Measurements from ENCODE around the gene SLC9A7. TPM values are rescaled to one million over a fixed set of nuclear protein-coding genes. Genes with fewer than 3 reads are reported as not detected.

The SLC9A7 gene
- total and polyA plus RNA-seq, 2 of the 13 experiments (the other 11 are each of a cell fraction or from before 2014, with no cell fraction given): 5.8 to 7.2 TPM

DNA sequence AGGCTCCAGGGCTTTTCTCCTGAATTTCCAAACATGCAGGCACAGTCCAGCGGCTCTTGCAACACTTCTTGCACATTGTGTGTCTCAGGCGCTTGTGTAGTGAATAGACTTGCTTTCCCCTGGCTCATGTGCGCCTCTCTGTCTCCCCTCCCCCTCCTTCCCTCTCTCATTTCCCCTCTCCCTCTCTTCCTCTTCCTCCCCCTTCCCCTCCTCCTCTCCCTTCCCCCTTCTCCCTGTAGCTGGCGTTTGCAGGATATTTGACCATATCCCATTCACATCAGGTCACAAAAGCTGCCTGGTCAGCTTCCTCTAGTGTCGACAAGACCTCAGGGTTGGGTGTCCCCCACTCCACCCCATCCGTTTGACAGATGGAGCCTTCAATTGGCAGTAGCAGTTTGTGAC lies 182.9 kb downstream of the SLC9A7 start (continued):
- TF ChIP-seq, protein P1, sequence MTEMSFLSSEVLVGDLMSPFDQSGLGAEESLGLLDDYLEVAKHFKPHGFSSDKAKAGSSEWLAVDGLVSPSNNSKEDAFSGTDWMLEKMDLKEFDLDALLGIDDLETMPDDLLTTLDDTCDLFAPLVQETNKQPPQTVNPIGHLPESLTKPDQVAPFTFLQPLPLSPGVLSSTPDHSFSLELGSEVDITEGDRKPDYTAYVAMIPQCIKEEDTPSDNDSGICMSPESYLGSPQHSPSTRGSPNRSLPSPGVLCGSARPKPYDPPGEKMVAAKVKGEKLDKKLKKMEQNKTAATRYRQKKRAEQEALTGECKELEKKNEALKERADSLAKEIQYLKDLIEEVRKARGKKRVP (CRISPR knock-in tag; IDR thresholded peaks at IDR 0.05): no peak
- no peak for TF ChIP-seq ZNF33A (CRISPR knock-in tag; IDR thresholded peaks at IDR 0.05; ENCODE audit: borderline replicate concordance)
- TF ChIP-seq, protein P2, sequence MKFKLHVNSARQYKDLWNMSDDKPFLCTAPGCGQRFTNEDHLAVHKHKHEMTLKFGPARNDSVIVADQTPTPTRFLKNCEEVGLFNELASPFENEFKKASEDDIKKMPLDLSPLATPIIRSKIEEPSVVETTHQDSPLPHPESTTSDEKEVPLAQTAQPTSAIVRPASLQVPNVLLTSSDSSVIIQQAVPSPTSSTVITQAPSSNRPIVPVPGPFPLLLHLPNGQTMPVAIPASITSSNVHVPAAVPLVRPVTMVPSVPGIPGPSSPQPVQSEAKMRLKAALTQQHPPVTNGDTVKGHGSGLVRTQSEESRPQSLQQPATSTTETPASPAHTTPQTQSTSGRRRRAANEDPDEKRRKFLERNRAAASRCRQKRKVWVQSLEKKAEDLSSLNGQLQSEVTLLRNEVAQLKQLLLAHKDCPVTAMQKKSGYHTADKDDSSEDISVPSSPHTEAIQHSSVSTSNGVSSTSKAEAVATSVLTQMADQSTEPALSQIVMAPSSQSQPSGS (CRISPR knock-in tag; IDR thresholded peaks at IDR 0.05): no peak
- TF ChIP-seq MTA1 (CRISPR knock-in tag; IDR thresholded peaks at IDR 0.05; ENCODE audit: borderline replicate concordance): no peak
- no peak for TF ChIP-seq ZFP36 (IDR thresholded peaks at IDR 0.05; ENCODE audit: borderline replicate concordance, low read depth, low read length, partially characterized antibody)
- no peak for TF ChIP-seq ZSCAN31 (CRISPR knock-in tag; IDR thresholded peaks at IDR 0.05; ENCODE audit: low read depth)
- no peak for TF ChIP-seq ZNF256 (CRISPR knock-in tag; conservative IDR thresholded peaks at IDR 0.05)
- TF ChIP-seq SIN3B (IDR thresholded peaks at IDR 0.05; ENCODE audit: low read length): no peak
- TF ChIP-seq HNF4A (CRISPR knock-in tag; IDR thresholded peaks at IDR 0.05): no peak
- TF ChIP-seq ZIK1 (CRISPR knock-in tag; IDR thresholded peaks at IDR 0.05; ENCODE audit: borderline replicate concordance, low read depth): no peak
- no peak for TF ChIP-seq MAZ (IDR thresholded peaks at IDR 0.05; ENCODE audit: borderline replicate concordance, low read depth, low read length)
- TF ChIP-seq MAZ (CRISPR knock-in tag; IDR thresholded peaks at IDR 0.05; ENCODE audit: low read depth): no peak
- TF ChIP-seq ZFP41 (CRISPR knock-in tag; IDR thresholded peaks at IDR 0.05; ENCODE audit: borderline replicate concordance): no peak
- TF ChIP-seq, protein P3, sequence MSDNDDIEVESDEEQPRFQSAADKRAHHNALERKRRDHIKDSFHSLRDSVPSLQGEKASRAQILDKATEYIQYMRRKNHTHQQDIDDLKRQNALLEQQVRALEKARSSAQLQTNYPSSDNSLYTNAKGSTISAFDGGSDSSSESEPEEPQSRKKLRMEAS (IDR thresholded peaks at IDR 0.05): peak; percentile 28; the same call in 1 of the 2 replicates
- peak; percentile 77; the same call in 1 of the 2 replicates for TF ChIP-seq CEBPB (IDR thresholded peaks at IDR 0.05; ENCODE audit: borderline replicate concordance, low read depth, low read length)
- TF ChIP-seq ZKSCAN1 (IDR thresholded peaks at IDR 0.05; ENCODE audit: low read length): no peak
- no peak for TF ChIP-seq ZNF672 (CRISPR knock-in tag; IDR thresholded peaks at IDR 0.05)
- TF ChIP-seq PCBP2 (optimal IDR thresholded peaks at IDR 0.05; ENCODE audit: low read depth, low read length, poor library complexity, severe bottlenecking): peak; percentile 34
- TF ChIP-seq ZNF878 (CRISPR knock-in tag; IDR thresholded peaks at IDR 0.05): no peak
- TF ChIP-seq, protein P4, sequence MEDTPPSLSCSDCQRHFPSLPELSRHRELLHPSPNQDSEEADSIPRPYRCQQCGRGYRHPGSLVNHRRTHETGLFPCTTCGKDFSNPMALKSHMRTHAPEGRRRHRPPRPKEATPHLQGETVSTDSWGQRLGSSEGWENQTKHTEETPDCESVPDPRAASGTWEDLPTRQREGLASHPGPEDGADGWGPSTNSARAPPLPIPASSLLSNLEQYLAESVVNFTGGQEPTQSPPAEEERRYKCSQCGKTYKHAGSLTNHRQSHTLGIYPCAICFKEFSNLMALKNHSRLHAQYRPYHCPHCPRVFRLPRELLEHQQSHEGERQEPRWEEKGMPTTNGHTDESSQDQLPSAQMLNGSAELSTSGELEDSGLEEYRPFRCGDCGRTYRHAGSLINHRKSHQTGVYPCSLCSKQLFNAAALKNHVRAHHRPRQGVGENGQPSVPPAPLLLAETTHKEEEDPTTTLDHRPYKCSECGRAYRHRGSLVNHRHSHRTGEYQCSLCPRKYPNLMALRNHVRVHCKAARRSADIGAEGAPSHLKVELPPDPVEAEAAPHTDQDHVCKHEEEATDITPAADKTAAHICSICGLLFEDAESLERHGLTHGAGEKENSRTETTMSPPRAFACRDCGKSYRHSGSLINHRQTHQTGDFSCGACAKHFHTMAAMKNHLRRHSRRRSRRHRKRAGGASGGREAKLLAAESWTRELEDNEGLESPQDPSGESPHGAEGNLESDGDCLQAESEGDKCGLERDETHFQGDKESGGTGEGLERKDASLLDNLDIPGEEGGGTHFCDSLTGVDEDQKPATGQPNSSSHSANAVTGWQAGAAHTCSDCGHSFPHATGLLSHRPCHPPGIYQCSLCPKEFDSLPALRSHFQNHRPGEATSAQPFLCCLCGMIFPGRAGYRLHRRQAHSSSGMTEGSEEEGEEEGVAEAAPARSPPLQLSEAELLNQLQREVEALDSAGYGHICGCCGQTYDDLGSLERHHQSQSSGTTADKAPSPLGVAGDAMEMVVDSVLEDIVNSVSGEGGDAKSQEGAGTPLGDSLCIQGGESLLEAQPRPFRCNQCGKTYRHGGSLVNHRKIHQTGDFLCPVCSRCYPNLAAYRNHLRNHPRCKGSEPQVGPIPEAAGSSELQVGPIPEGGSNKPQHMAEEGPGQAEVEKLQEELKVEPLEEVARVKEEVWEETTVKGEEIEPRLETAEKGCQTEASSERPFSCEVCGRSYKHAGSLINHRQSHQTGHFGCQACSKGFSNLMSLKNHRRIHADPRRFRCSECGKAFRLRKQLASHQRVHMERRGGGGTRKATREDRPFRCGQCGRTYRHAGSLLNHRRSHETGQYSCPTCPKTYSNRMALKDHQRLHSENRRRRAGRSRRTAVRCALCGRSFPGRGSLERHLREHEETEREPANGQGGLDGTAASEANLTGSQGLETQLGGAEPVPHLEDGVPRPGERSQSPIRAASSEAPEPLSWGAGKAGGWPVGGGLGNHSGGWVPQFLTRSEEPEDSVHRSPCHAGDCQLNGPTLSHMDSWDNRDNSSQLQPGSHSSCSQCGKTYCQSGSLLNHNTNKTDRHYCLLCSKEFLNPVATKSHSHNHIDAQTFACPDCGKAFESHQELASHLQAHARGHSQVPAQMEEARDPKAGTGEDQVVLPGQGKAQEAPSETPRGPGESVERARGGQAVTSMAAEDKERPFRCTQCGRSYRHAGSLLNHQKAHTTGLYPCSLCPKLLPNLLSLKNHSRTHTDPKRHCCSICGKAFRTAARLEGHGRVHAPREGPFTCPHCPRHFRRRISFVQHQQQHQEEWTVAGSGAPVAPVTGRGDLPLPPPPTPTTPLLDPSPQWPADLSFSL (CRISPR knock-in tag; IDR thresholded peaks at IDR 0.05): 0 out of 2 replicates have a peak, but pooled peaks have one; percentile 47
- TF ChIP-seq, protein P5, sequence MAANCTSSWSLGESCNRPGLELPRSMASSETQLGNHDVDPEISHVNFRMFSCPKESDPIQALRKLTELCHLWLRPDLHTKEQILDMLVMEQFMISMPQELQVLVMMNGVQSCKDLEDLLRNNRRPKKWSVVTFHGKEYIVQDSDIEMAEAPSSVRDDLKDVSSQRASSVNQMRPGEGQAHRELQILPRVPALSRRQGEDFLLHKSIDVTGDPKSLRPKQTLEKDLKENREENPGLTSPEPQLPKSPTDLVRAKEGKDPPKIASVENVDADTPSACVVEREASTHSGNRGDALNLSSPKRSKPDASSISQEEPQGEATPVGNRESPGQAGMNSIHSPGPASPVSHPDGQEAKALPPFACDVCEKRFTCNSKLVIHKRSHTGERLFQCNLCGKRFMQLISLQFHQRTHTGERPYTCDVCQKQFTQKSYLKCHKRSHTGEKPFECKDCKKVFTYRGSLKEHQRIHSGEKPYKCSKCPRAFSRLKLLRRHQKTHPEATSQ (CRISPR knock-in tag; IDR thresholded peaks at IDR 0.05; ENCODE audit: borderline replicate concordance): no peak

Data from HepG2 (cell line).